Middle frontal gyrus (tissue), 1 donor: ENCODE data around the gene SEC22B.
"Not testable (repeated sequence)": the region's sequence is repeated elsewhere in the genome, so short reads cannot be mapped to it uniquely, and the experiment has no call there.

Source experiments
- DNase-seq: peaks from one replicate; pipeline ENCODE4 v3.0.0-alpha.2; 2015; ENCODE audit warnings: low spot score; ENCODE audit errors: extremely low spot score

SEC22B gene

DNA sequence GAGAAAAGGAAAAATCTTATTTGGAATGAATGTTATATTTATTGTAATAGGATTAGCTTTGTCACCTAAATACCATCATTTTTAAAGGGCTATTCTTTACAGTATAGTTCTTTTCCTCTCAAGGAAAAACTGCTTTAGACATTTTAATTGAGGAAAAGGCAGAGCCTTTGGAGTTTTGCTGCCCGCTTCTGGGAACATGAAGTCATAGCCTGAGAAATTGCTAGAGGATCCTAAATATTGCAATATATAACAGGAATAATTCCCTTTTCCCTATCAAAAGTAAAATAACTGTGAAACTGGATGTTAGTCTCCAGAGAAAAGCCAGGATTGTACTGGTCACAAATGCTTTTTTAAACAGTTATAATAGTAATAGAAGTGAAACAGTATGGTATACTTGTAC, 30.5 kb downstream of the SEC22B start:
- not testable (repeated sequence) for DNase-seq

- DNase-seq: not testable (repeated sequence)
These were observed 31.7 kb downstream of the SEC22B start for GRCh38 chr1:120144626-120145025.

- not testable (repeated sequence) for DNase-seq
These were observed 32.2 kb downstream of the SEC22B start for GRCh38 chr1:120144169-120144568.

GRCh38 chr1:120143334-120143733, 33.0 kb downstream of the SEC22B start:
- not testable (repeated sequence) for DNase-seq

DNA sequence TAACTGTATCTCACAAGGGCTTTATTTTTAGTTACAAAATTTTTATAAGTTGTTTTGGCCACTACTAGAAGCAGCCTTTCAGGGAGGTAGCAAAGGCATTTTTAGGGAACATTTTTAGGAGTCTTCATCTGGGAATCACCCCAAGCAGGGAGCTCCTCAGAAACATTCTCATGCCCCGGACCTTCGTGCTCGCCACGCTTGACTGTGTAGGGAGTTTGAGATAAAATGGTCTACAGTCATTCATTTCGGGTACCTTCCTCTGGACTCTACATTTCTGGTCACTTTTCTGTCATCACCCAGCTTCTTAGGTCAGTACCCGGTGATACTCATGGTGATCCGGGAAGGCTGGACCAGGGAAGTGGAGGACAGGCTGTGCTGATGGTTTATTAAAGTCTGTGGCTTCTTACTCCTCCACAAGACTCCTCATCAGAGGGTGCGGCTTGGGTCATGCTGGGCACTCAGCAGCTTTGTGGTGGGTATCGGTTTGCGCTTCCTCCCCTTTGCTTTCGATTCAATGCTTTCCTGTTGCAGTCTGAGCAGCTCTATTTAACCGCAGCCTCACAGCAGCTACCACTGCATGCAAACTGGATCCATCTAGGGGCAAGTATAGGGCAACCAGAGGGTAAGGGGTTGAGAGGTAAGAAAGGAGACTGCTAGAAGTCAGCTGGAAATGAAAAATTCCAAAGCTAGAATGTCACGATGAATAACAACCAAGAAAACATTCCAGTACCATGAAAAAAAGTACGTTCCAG, 33.6 kb downstream of the SEC22B start:
- not testable (repeated sequence) for DNase-seq

DNA sequence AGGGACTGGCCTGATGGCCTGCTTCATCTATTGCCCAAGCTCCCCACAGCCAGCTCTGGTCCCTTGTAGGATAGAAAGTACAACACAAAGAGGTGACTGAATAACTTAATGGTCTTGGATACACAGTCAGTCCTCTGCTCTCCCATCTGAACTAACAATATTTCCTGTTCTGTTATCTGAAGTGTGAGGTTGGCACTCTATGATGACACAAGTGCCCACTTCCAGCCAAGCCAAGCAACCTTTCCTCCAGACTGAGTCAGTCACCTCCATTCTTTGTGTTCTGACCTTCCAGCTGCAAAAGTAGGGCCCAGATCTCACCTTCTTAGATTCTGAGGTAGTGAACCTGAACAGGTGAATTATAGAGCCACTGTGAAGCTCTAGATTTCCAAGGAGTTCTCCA, 34.5 kb downstream of the SEC22B start:
- not testable (repeated sequence) for DNase-seq

- DNase-seq: not testable (repeated sequence)
These were observed 35.6 kb downstream of the SEC22B start for GRCh38 chr1:120140656-120141265.

DNA sequence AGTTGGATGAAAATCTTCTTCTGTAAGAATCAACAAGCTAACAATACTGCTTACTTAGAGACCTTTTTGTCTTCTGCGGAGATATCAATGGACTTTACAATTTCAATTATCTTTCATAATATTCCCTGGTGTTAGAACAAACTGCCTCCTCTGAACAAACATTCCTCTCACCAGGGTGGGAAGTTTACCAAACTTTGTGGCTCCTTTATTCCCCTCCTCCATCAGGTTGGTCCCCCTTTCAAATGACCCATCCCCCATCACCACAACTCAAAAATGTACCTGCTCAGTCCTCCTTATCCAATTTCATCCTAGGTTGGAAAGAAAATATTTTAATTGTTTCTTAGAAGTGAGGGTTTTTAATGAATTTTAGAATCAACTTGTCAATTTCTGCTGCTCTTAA, 40.2 kb downstream of the SEC22B start:
- DNase-seq: not testable (repeated sequence)

DNA sequence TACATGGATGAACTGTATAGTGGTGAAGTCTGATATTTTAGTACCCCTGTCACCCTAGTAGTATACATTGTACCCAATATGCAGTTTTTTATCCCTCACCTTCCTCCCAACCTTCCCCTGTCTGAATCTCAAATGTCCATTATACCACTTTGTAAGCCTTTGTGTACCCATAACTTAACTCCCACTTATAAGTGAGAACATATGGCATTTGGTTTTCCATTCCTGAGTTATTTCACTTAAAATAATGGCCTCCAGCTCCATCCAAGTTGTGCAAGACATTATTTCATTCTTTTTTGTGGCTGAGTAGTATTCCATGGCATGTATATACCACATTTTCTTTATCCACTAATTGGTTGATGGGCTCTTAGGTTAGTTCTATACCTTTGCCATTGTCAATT, 42.4 kb downstream of the SEC22B start:
- DNase-seq: not testable (repeated sequence)

- DNase-seq: no peak
These were observed 42.9 kb downstream of the SEC22B start for GRCh38 chr1:120133228-120133927.

DNA sequence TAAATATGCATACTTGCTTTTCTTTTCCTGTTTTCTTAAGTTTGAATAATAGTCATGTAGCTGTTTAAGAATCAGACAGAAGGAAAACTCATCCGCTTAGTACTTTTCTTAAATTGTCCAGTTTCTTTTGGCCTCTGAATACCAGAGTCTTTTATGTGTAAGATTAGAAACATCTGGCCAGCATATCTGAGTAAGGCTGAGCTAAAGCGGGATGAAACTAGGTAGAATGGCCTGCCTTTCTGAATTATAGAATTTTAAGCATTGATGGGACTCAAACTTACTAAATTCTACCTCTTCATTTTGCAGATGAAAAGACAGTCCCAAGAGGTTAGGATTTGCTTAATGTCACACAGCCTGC, 43.9 kb downstream of the SEC22B start:
- DNase-seq: not testable (repeated sequence)

DNA sequence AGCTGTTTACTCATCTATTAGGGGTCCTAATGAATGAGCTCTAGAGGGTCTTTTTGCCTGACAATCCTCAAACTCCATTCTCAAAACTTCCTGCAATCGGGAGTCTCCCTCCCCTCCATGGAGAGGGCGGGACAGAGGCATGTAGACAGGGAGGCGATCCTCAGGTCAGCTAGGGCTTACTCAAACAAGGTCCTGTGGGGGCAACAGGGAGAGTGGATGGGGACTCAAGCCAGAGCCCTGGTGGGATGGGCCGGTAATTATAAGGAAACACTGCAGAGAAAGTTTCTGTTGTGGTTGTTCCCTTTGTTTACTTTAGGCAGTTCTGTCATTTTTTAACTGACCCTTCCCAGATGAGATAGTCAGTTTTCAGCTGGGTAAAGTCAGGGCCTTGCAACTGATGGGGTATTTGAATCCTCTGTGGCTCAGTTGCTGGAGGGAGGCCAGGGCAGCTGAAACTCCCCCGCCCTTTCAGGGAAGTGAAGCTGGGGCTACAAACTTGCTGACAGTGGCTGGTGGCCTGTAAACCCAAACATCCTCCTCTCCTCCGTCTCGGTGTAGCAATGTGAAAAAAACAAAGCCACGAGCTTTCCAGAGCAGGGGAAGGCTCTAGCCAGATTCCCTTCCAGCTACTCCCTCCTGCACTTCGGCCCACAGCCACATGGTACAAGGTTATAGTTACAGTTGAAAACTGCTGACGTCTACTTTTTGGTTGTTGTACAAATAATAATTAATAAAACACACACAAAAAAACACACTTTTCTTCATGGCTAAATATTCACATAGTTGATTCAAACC, 44.5 kb downstream of the SEC22B start:
- DNase-seq: not testable (repeated sequence)

- DNase-seq: not testable (repeated sequence)
These were observed 48.4 kb downstream of the SEC22B start for GRCh38 chr1:120127921-120128320.

GRCh38 chr1:120126216-120126615, 50.1 kb downstream of the SEC22B start:
- DNase-seq: not testable (repeated sequence)

GRCh38 chr1:120124628-120125027, 51.7 kb downstream of the SEC22B start:
- not testable (repeated sequence) for DNase-seq

DNA sequence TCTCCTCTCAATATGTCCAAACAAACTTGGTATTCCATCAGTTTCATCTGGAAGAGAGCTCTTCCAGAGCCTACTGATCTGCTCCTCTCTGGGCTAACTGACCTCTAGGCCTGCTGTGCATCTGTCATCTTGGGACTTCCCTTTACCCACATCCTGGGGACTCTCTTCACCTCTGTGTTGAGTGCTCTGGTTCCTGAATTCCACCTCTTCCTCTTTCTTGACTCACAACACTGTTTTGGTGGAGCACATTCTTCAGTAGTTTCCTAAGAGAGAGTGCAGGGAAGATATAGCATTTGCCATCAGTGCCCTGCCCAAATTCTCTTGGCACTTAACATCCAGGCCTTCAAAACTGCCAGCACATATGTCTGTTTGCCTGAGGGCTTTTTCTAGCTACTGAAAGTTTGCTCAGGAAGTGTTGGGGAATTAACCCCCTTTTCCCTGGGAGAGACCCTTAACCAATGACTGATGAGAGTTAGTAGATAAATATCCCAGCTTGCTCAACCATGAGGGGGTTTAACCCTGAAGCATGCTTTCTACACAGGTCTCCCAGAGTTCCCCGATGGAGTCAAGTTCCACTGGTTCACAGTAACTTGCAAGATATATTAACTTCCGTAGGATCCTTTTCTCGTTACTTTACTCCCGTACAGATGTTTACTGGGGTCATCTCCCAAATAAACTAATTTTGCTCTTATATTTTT, 52.4 kb downstream of the SEC22B start:
- not testable (repeated sequence) for DNase-seq

DNA sequence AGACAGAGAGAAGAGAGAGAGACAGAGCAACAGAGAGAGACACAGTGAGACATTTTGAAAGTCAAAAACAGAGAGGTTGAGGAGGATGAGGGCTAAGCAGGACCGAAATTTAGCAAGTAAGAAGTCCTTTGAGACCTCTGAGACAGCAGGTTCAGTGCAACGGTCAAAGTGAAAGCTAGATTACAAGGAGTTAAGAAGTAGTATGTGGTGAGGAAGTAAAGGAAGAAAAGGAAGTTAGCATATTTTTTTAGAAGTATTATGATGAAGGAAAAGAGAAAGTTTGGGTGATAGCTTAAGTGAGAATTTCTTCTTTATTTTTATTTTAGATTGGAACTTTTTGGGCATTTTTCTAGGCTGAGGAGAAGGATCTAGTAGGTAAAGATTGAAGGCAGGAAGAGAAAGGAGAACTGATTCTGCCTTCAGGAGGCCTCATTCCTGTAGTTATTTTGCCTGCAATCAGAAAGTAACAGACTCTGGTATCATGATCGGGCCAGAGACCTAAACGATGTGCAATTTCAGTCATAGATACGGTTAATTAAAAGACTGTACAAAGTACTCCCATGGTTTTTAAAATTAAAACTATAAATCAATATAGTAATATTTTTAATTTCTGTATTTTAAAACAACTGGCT, 53.9 kb downstream of the SEC22B start:
- not testable (repeated sequence) for DNase-seq

DNA sequence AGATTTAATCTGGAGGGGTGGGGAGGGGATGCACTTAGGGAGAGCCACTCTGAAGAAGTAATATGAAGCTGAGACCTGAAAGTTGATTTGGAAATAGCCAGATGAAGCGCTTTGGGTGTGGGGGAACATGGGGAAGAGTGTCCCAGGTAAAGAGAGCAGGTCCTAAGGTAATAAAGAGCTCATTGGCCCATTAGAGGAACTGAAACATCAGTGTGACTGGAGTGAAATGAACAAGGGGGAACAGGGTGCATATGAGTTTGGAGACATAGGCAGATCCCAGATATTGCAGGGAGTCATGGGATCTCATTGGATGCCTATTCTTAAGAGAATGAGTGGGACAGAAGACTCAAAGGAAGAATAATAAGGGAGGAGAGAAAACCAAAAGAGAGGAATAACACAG, 54.5 kb downstream of the SEC22B start:
- not testable (repeated sequence) for DNase-seq

DNA sequence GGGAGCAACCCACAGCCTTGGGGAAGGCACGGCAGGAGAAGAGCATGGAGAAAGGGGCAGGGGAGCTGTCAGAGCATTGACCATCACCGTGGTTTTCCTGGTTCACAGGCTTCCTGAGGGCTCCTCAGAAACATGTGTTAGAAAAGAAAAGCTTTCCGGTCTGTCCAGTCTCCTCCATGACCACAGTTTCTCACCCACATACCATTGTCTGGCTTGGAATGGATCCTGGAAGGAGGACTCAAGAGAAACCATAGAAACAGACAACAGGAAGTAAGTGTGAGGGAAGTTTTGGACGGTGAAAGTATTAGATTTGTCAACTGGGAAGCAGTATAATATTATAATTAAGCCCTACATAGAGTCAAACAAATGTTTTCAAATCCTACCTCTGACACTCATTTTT, 55.8 kb downstream of the SEC22B start:
- DNase-seq: not testable (repeated sequence)
